ENCODE measurements around the gene SUGP1. TPM values are rescaled to one million over a fixed set of nuclear protein-coding genes. Genes with fewer than 3 reads are reported as not detected.

The SUGP1 gene
- total and polyA plus RNA-seq, 4 donors = 11.2 to 18.9 (median 14.8) TPM

- DNase-seq (ENCODE audit: low spot score) = no peak
- 84% methylated on average over 7 of the region's 7 CpGs for WGBS
- no peak overlapping the region for H3K9ac ChIP-seq (ENCODE audit: low read depth in 1 of 2, low read length in 2 of 2)
- H3K36me3 ChIP-seq (ENCODE audit: control insufficient read depth in 4 of 4, insufficient read depth in 3 of 4, low read depth in 1 of 4, low read length in 3 of 4) = peaks cover 0 to 14% (median 7%) of the 10 kb centered on the region in 4 donors
- peaks cover 0 to 3% (median 2%) of the 10 kb centered on the region in 4 donors for H3K4me1 ChIP-seq (ENCODE audit: control insufficient read depth in 4 of 4, insufficient read depth in 4 of 4, low read length in 3 of 4)
- H3K9me3 ChIP-seq (ENCODE audit: control insufficient read depth in 4 of 4, low read length in 3 of 4) = no peaks in the 10 kb centered on the region
- H3K27me3 ChIP-seq (ENCODE audit: control insufficient read depth in 4 of 4, insufficient read depth in 4 of 4, low read length in 3 of 4) = no peaks in the 10 kb centered on the region
- TF ChIP-seq ZBTB33 (IDR thresholded peaks at IDR 0.05) (no peak), GABPA (IDR thresholded peaks at IDR 0.05 in 1 of 2, conservative IDR thresholded peaks at IDR 0.05 in 1 of 2) (no peak), FOXA1 (IDR thresholded peaks at IDR 0.05) (no peak), HNF4G (IDR thresholded peaks at IDR 0.05) (no peak), NR2F2 (IDR thresholded peaks at IDR 0.05) (no peak), RXRA (IDR thresholded peaks at IDR 0.05) (no peak), JUND (IDR thresholded peaks at IDR 0.05) (no peak), CTCF (IDR thresholded peaks at IDR 0.05; ENCODE audit: low read depth, low read length, missing input control) (no peak), YY1 (IDR thresholded peaks at IDR 0.05) (no peak), SP1 (IDR thresholded peaks at IDR 0.05) (no peak), RAD21 (IDR thresholded peaks at IDR 0.05) (no peak), FOXA2 (IDR thresholded peaks at IDR 0.05) (no peak), HNF4A (conservative IDR thresholded peaks at IDR 0.05) (no peak), MAX (IDR thresholded peaks at IDR 0.05) (no peak), EGR1 (IDR thresholded peaks at IDR 0.05; ENCODE audit: low read depth in 2 of 2) (no peak)
- TF ChIP-seq, protein P1, sequence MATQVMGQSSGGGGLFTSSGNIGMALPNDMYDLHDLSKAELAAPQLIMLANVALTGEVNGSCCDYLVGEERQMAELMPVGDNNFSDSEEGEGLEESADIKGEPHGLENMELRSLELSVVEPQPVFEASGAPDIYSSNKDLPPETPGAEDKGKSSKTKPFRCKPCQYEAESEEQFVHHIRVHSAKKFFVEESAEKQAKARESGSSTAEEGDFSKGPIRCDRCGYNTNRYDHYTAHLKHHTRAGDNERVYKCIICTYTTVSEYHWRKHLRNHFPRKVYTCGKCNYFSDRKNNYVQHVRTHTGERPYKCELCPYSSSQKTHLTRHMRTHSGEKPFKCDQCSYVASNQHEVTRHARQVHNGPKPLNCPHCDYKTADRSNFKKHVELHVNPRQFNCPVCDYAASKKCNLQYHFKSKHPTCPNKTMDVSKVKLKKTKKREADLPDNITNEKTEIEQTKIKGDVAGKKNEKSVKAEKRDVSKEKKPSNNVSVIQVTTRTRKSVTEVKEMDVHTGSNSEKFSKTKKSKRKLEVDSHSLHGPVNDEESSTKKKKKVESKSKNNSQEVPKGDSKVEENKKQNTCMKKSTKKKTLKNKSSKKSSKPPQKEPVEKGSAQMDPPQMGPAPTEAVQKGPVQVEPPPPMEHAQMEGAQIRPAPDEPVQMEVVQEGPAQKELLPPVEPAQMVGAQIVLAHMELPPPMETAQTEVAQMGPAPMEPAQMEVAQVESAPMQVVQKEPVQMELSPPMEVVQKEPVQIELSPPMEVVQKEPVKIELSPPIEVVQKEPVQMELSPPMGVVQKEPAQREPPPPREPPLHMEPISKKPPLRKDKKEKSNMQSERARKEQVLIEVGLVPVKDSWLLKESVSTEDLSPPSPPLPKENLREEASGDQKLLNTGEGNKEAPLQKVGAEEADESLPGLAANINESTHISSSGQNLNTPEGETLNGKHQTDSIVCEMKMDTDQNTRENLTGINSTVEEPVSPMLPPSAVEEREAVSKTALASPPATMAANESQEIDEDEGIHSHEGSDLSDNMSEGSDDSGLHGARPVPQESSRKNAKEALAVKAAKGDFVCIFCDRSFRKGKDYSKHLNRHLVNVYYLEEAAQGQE (IDR thresholded peaks at IDR 0.05) = no peak
- TF ChIP-seq, protein P2, sequence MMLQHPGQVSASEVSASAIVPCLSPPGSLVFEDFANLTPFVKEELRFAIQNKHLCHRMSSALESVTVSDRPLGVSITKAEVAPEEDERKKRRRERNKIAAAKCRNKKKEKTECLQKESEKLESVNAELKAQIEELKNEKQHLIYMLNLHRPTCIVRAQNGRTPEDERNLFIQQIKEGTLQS (IDR thresholded peaks at IDR 0.05) = no peak
- H3K27ac ChIP-seq (ENCODE audit: low read depth in 1 of 2, low read length in 2 of 2) = no peak overlapping the region
- no peak overlapping the region for H3K4me3 ChIP-seq (ENCODE audit: low read depth in 1 of 3, low read length in 3 of 3)
These were observed 56.3 kb downstream of the SUGP1 start for GRCh38 chr19:19263886-19264487.
